Tibial nerve (tissue), 4 donors: ENCODE measurements around the gene MPPED1. TPM values are rescaled to one million over a fixed set of nuclear protein-coding genes. Genes with fewer than 3 reads are reported as not detected.

ENCODE experiments used
- DNase-seq, 2 donors: peaks; one replicate each; pipeline ENCODE4 v3.0.0-alpha.2; 2019; ENCODE audit warnings: low spot score in 2 of 2
- H3K27ac ChIP-seq, 4 donors: fragments of 200-600 bp; sonication (generic) in 3 of 4; one replicate each; pipeline ENCODE4 v1.5.1; 2017 to 2019; ENCODE audit warnings: mild to moderate bottlenecking in 1 of 4
- H3K27me3 ChIP-seq, 2 donors: fragments of 200-600 bp; sonication (generic) in 1 of 2; one replicate each; pipeline versions ENCODE4 v1.5.1 to v1.6.0; 2017 to 2019
- H3K36me3 ChIP-seq, 3 donors: fragments of 200-600 bp; sonication (generic); one replicate each; pipeline ENCODE4 v1.5.1; 2018 to 2019
- H3K4me1 ChIP-seq, 4 donors: fragments of 200-600 bp; sonication (generic) in 3 of 4; one replicate each; pipeline ENCODE4 v1.5.1; 2017 to 2019
- H3K4me3 ChIP-seq, 4 donors: fragments of 200-600 bp; sonication (generic) in 3 of 4; one replicate each; pipeline ENCODE4 v1.5.1; 2017 to 2019; ENCODE audit warnings: mild to moderate bottlenecking in 1 of 4, moderate library complexity in 1 of 4
- H3K9me3 ChIP-seq, 4 donors: fragments of 200-600 bp; sonication (generic) in 3 of 4; one replicate each; pipeline ENCODE4 v1.5.1; 2017 to 2019
- CTCF ChIP-seq, 5 experiments: fragments of 200-600 bp in 3 of 5; fragments of 450-650 bp in 2 of 5; sonication (generic) in 3 of 5; IDR thresholded peaks; one replicate each; pipeline ENCODE4 v1.5.1; 2016 to 2019; ENCODE audit warnings: antibody characterized with exemption in 5 of 5, mild to moderate bottlenecking in 3 of 5, moderate library complexity in 2 of 5
- EP300 ChIP-seq, 2 donors: sonication (generic); formaldehyde crosslinking; IDR thresholded peaks; one replicate each; pipeline ENCODE4 v1.6.1; 2017; ENCODE audit warnings: antibody characterized with exemption in 2 of 2, mild to moderate bottlenecking in 1 of 2
- POLR2A ChIP-seq, 2 donors: fragments of 450-650 bp; IDR thresholded peaks; one replicate each; pipeline ENCODE4 v1.6.1; 2017; ENCODE audit warnings: antibody characterized with exemption in 2 of 2, mild to moderate bottlenecking in 2 of 2, moderate library complexity in 2 of 2
- WGBS, 2 donors: methylation state at CpG; one replicate each; pipeline ENCODE4 v1.1.5; 2018; 5-methylcytosine and 5-hydroxymethylcytosine counted together
- total RNA-seq, 4 donors: library from RNA; depleted of rRNA; stranded (reverse); fragments of >200 nt; gene quantifications; one replicate each; pipeline ENCODE4 v1.1.0, GENCODE V29; 2016

Gene MPPED1
- total RNA-seq, 4 donors from 2014 or later, result 1.2 to 2.4 (median 1.8) TPM

GRCh38 chr22:43446037-43446803 lies 34.4 kb downstream of the MPPED1 start:
- no peak for DNase-seq
- 75 to 79% methylated on average over 10 of the region's 10 CpGs for WGBS, 2 donors
- no peak overlapping the region for H3K27ac ChIP-seq
- H3K4me3 ChIP-seq, result no peak overlapping the region
- no peaks in the 10 kb centered on the region for H3K27me3 ChIP-seq
- no peaks in the 10 kb centered on the region for H3K4me1 ChIP-seq
- no peaks in the 10 kb centered on the region for H3K9me3 ChIP-seq
- TF ChIP-seq POLR2A (IDR thresholded peaks at IDR 0.05), result no peak
- TF ChIP-seq CTCF (IDR thresholded peaks at IDR 0.05), result no peak
- TF ChIP-seq EP300 (IDR thresholded peaks at IDR 0.05), result no peak
- H3K36me3 ChIP-seq, result no peaks in the 10 kb centered on the region

GRCh38 chr22:43446916-43447315 lies 35.1 kb downstream of the MPPED1 start:
- no peaks in the 10 kb centered on the region for H3K4me1 ChIP-seq
- no peak for DNase-seq
- no peaks in the 10 kb centered on the region for H3K27me3 ChIP-seq
- no peaks in the 10 kb centered on the region for H3K9me3 ChIP-seq
- H3K36me3 ChIP-seq, result no peaks in the 10 kb centered on the region
- TF ChIP-seq POLR2A (IDR thresholded peaks at IDR 0.05) (no peak), EP300 (IDR thresholded peaks at IDR 0.05) (no peak), CTCF (IDR thresholded peaks at IDR 0.05) (no peak)
- H3K27ac ChIP-seq, result no peak overlapping the region
- no peak overlapping the region for H3K4me3 ChIP-seq
- 57% methylated on average over 8 of the region's 8 CpGs for WGBS, 2 donors

GRCh38 chr22:43447380-43447779 lies 35.6 kb downstream of the MPPED1 start:
- H3K4me1 ChIP-seq, result no peaks in the 10 kb centered on the region
- DNase-seq, result no peak
- no peak for TF ChIP-seq EP300 (IDR thresholded peaks at IDR 0.05)
- no peak for TF ChIP-seq CTCF (IDR thresholded peaks at IDR 0.05)
- TF ChIP-seq POLR2A (IDR thresholded peaks at IDR 0.05), result no peak
- no peaks in the 10 kb centered on the region for H3K9me3 ChIP-seq
- H3K27ac ChIP-seq, result no peak overlapping the region
- 54 to 57% methylated on average over 10 of the region's 10 CpGs for WGBS, 2 donors
- no peaks in the 10 kb centered on the region for H3K36me3 ChIP-seq
- H3K27me3 ChIP-seq, result no peaks in the 10 kb centered on the region
- no peak overlapping the region for H3K4me3 ChIP-seq

- H3K27me3 ChIP-seq, result no peaks in the 10 kb centered on the region
- TF ChIP-seq CTCF (IDR thresholded peaks at IDR 0.05) (no peak), POLR2A (IDR thresholded peaks at IDR 0.05) (no peak), EP300 (IDR thresholded peaks at IDR 0.05) (no peak)
- H3K9me3 ChIP-seq, result no peaks in the 10 kb centered on the region
- H3K27ac ChIP-seq, result no peak overlapping the region
- no peak overlapping the region for H3K4me3 ChIP-seq
- DNase-seq, result no peak
- H3K36me3 ChIP-seq, result no peaks in the 10 kb centered on the region
- 54 to 63% methylated on average over 3 of the region's 3 CpGs for WGBS, 2 donors
- no peaks in the 10 kb centered on the region for H3K4me1 ChIP-seq
Measured at GRCh38 chr22:43448048-43448447, 36.2 kb downstream of the MPPED1 start.

- no peak for DNase-seq
- Histone ChIP-seq H3K4me1 (no peaks in the 10 kb centered on the region), H3K36me3 (no peaks in the 10 kb centered on the region), H3K27ac (no peak overlapping the region), H3K9me3 (no peaks in the 10 kb centered on the region), H3K4me3 (no peak overlapping the region), H3K27me3 (no peaks in the 10 kb centered on the region)
- 64 to 73% methylated on average over 11 to 16 of the region's 16 CpGs for WGBS, 2 donors
- no peak for TF ChIP-seq EP300 (IDR thresholded peaks at IDR 0.05)
- TF ChIP-seq CTCF (IDR thresholded peaks at IDR 0.05), result no peak
- TF ChIP-seq POLR2A (IDR thresholded peaks at IDR 0.05), result no peak
Measured at GRCh38 chr22:43449205-43449830, 37.5 kb downstream of the MPPED1 start.
